T-helper 2 cell treated with Interferon-gamma antibody and Interleukin-4, amounts not matched to agents 100 ng/mL and 5 ng/mL, for 36 hours (primary cell): ENCODE measurements around the gene SGIP1. TPM values are rescaled to one million over a fixed set of nuclear protein-coding genes. Genes with fewer than 3 reads are reported as not detected.
"Not testable (repeated sequence)": the region's sequence is repeated elsewhere in the genome, so short reads cannot be mapped to it uniquely, and the experiment has no call there.

Experiments
- intact Hi-C: fragments of 100-400 bp; cut with micrococcal nuclease; formaldehyde crosslinking; loops from one replicate; pipeline ENCODE4 v1.15.1; 2023
- total RNA-seq: library from RNA; stranded (reverse); gene quantifications from 2 replicates; pipeline ENCODE4 v1.2.3, GENCODE V29; 2022

SGIP1 gene
- total RNA-seq, 1 donor from 2014 or later: not detected

DNA sequence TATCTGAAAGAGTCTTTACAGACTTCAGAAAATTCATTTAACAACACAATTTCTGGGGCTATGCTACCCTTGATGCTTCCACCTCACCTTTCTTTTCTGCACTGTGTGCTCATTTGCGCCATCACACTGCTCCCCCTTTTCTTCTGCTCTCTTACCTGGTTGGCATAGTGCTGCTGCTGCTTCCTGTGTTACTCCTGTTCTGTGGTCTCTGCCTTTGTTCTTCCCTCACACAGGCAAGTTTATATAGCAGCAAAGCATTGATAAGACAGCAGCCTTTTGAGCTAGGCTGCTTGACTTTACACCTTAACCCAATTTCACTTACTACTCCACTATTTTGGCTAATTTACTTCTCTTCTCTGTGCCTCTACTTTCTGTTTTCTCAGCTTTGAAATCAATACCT, 18.3 kb downstream of the SGIP1 start:
- intact Hi-C loops: no loop called here

DNA sequence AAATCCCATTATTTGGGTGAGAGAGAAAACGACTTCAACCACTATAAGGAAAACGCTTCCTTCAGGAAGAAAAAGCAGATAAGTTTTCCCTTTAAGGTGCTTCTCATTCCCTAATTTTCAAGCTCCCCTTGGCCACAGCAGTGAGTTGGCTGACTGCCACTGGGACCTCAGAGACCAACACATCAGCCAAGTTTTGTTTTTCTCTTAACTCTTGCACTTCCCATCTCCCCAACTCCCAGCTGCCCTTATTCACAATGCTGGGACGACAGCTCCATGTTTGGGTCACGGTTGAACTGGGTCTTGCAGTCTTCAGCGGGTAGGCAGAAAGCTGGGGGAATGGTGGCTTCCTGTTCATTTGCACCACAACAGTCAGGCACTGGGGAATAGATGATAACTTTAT, 18.9 kb downstream of the SGIP1 start:
- intact Hi-C loops: no loop called here

DNA sequence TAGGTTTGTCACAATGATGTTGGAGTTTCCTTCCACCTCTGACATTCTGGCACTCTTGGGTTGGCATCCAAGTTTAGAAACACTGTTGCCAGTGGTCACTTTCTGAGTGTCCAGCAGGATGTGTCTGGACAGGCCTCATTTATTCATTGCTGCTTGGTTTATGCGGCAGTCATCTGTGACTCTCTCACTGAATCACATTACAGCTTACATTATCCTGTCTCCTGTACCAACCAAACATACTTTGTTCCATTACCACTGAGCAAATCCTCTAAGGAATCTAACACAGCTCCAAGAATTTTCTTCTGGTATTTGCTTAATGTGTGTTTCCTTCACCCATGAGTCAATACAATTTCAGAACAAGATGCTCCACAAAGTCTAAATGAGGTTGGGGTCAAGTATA, 19.9 kb downstream of the SGIP1 start:
- intact Hi-C loops: no loop called here

DNA sequence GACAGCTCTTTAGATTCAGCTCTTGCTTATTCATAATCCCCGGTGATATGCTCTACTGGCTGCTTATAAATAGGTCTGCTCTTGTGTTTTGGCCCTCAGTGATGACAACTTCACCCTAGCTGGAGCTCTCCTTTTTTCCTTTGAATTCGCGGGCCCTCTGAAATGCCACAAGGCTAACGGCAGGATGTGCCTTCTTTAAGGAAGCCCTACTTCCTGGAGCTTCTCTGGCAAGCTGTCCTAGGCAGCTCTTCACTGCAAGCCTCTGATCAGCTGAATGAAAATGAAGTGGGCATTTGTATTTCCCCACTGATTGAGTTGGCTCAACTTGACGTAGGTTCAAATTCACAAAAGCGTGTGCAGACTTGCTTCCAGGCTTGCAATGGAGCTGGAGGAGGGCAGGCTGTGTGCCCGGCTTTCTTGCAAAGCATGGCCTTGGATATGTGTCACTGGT, 22.2 kb downstream of the SGIP1 start:
- intact Hi-C loops: no loop called here

DNA sequence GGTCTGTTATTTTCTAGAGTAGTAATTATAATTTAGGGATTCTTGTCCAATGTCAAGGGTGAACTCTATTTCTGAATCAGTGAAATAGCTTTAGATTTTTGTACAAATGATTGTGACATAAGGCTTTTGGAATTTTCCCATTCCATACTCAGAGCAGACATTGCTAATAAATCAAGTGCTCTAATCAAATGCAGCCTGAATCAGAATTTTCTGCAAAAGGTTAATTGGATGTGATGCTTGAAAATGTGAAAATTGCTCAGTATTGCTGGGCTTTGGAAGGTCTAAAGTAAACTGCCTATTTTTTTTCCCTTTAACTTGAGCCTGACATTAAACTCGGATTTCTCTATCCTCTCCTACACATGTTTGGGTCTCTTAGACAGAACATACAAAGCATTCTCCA, 23.2 kb downstream of the SGIP1 start:
- intact Hi-C loops: no loop called here

DNA sequence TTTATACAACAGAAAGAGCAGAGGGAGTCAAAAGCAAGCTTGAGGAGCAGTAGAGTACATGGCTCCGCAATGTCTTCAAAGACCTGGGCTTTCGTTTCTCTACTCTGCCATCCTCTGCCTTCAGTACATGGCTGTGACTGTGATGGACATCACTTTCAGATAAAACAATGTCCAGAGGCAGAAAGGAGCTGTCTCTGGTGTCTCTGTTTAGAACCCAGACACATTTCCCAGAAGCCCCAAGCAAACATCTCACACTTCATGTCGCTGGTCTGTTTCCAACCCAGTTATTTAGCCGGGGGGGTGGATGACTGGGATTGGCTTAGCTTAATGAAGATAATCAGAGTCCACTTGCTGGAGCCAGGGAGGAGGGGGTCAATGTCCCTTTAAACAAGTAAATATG, 25.6 kb downstream of the SGIP1 start:
- intact Hi-C loops: no loop called here

DNA sequence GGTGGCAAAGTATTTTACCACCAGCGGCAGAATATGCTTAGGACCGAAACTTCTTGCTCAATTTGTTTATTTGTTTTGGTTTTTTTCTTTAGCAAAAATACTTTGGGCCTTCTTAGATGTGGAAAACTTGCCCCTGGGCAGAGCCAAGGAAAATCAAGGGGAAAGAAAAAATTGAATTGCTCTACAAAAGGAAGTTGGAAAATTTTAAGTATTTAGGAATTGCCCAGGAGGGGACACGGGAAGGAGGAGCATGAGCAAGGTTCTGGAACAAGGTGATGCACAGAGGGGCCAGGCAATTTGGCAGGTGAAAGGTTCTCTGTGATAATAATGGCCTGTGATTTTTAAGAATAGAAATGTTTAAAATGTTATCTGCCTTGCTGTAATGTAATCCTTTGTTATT, 28.6 kb downstream of the SGIP1 start:
- intact Hi-C loops: no loop called here

DNA sequence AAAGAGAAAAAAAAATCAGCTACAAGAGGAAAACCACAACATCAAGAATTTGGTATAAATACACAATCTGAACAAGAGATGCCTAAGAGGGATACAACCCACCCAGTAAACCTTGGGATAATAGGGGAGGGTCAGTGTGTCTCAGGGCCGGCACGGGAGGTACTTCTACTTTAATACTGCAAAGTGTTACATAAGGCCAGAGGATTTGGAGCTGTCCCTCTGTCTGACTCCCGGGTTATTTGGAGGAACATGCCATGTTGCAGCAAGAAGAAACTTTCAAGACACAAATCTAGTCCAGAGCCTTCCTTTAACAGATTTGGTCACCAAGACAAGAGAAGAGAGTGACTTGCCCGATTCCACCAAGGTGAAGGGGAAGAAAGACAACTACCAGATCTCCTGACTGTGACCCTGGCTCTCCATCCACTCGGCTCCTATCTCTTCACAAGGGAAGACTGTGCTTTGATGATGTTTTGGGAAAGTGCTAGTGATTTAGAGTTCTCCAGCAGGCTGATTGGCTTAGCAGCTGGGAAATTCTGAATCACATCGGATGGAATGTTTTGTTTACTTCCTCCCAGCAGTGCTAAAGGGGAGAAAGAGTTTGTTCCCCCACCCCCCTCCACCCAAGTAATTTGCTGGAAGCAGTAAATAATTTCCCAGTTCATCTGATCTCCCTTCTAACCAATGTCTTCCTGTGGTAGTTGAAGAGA, 29.3 kb downstream of the SGIP1 start:
- intact Hi-C loops: no loop called here

DNA sequence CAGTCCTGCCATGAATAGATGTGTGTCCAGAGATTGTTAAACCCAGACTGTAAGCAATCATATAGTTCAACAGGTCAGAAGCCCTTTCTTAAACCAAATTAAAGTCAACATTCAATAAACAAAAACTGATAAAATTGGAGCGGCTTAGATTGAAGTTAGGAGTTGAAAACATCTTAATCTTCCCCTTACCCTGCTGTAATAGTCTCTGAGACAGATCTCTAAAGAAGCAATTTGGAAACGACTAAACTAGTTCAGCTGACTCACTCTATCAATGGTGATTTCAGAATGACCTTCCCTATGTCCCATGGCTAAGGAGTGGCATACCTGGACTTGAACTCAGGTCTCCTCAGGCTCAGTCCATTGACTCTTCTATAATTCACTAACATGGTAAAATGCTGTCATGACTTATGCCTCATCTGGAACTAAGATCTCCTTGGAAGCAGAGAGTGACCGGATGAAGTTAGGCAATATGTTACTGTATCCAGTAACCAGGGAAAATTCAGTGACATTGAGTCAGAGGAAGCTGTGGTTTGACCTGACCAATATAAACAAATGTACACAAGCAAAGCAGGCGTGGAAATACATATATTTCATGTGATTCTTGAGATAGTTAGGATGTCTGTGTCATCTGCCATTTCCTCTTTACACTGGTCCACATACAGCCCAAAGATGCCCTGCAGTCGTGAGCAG, 30.1 kb downstream of the SGIP1 start:
- intact Hi-C loops: no loop called here

DNA sequence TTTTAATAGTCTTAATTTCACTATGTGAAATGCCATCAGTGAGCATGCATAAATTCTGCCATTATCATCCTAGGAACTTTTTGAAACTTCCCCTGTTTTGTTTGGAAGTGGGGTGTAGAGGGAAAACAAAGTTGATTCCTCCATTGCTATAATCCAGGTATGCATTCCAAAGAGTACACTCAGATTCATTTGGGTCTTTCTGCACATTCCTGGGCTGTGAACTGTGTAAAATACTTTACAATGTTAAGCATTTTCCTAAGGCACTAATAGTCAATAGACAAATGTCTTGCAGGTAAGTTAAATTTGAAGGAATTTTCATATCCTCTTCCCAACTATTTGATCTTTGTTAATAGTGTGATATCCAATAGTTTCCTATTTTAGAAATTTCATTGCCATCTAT, 36.2 kb downstream of the SGIP1 start:
- intact Hi-C loops: no loop called here

DNA sequence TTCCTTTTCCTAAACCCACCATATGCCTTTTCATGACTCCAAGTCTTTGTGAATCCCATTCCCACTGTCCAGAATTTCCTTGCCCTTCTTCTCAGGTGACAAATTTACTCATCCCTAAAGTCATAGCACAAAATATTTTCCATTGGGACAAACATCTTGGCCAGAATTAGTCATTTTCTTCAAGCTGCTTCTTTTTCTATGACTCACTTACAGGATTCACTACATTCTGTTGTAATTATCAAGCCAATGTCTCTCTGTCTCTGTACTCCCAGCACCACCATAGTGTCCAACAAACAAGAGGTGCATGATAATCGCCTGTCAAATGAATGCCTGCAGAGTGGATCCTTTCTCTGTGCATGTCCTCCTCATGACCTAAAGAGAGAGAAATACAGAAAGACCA, 37.8 kb downstream of the SGIP1 start:
- intact Hi-C loops: no loop called here

DNA sequence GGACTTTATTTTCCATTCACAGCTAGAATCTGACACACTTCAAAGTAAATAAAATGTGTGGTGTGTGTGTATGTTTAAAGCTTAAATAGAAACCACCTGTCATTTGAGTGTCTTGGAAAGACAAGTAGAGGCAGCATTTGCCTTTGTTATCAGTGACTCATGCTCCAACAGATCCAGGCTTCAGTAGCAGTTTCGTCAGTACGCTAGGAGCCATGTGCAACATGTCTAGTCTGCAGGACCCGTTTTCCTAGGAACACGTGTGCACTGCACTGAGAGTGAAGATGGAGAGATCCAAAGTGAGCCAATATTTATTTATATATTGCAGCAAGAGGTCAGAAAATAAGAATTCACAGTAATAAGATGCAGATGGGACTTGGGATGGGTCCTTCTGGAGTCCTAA, 41.8 kb downstream of the SGIP1 start:
- intact Hi-C loops: no loop called here

DNA sequence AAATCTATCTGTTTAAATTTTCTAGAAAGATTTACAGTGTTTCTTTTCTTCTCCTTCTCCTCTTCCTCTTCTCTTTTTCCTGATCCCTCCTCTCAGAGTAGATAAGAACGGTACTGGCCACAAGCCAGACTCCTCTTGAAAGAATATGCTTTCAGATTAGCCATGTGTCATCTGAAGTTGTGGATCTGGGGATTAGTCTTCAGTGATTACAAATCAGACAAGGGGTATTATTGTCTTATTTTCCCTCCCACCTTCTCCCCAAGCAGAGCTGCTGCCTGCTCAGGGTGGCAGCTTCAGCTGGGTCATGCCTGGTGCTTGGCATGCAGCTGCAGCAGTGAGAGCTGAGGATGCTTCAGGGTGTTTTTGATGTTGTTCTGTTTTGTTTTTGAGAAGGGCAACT, 42.7 kb downstream of the SGIP1 start:
- intact Hi-C loops: no loop called here

DNA sequence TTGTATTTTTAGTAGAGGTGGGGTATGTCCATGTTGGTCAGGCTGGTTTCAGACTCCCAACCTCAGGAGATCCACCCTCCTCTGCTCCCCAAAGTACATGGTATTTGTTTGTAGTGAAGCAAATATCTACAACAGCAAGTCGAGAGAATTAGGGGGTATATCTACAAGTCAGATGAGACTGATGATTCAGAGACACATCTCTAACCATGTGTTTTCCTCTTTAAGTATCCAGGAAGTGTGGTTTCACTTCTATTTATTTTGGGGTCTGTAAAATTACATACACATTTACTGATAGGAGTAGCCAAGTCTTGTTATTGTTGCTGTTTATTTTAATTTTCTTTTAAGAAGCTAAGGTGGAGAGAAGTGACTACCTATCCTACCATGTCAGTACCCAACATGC, 44.9 kb downstream of the SGIP1 start:
- intact Hi-C loops: no loop called here

DNA sequence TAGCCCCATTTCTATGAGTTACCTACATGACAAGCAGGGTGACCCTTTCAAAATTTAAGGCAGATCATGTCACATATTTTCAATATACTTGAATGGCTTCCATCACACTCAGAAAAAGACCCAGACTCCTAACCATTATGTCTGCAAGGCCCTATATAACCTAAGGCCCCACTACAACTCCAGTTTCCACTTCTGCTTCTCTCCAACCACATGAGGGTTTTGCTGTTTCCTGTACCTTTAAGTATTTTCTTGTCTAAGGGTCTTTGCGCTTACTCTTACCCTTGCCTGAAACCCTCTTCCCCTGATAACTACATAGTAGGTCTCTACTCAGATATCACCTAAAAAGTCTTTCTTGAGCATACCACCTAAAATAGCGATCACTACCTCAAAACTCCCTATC, 46.1 kb downstream of the SGIP1 start:
- intact Hi-C loops: no loop called here

DNA sequence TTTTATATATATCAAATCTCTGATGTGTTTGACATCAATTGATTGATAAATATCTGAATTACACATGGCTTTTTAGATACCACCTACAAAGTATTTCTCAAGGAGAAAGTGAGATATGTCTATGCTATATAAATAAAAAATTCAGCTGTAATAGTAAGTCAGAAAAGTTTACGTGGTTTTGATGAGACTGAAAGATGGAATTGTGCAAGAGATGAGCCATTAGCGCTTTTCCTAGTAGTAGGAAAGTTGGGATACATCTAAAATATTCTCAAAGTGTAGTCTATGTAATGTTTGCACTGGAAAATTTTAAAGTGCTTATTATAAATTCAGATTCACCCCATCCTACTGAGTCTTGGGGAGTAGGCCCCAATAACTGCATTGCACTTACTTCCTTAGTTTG, 49.1 kb downstream of the SGIP1 start:
- intact Hi-C loops: no loop called here

DNA sequence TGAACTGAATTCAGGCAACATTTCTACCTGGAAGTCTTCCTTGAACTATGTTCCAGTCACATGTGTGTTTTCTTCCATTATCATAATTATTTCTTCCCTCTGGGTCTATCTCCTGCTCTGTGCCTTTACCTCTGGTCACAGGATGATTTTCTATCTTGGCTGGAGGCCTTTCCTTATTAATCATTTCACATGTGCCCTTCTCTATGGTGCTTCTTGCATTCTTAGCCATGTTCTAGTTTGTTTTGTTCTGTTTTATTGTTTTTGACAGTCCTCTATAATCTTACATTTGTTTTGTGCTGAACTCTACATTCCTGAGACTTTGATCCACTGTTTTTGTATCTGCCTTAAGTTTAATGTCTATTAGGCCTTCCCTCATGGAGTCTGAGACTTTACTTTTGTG, 51.0 kb downstream of the SGIP1 start:
- intact Hi-C loops: no loop called here

DNA sequence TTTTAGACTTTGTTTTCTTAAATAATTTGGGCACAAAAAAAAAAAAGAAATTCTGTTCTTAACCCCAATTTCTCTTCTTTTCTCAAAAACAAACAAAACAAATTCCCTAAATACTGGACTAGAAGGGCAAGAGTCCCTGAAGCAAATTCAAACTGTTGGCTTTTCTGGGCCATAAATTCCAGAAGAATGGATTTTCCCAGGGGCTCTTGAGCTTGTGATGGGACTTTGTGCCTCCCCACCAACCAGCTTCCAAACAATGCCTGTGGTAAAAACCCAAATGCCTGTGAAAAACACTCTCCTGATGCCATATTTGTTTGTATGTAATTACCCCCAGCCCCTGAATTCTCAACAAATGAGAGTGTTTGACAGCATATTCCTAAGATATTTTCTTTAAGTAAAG, 55.4 kb downstream of the SGIP1 start:
- intact Hi-C loops: no loop called here

DNA sequence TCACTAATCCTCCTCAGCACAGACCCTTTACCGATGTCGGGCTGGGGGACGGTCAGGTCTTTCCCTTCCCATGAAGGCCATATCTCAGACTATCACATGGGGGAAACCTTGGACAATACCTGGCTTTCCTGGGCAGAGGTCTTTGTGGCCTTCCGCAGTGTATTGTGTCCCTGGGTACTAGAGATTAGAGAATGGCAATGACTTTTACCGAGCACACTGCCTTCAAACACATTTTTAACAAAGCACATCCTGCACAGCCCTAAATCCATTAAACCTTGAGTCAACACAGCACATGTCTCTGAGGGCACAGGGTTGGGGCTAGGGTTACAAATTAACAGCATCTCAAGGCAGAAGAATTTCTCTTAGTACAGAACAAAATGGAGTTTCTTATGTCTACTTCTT, 58.2 kb downstream of the SGIP1 start:
- intact Hi-C loops: not testable (repeated sequence)

DNA sequence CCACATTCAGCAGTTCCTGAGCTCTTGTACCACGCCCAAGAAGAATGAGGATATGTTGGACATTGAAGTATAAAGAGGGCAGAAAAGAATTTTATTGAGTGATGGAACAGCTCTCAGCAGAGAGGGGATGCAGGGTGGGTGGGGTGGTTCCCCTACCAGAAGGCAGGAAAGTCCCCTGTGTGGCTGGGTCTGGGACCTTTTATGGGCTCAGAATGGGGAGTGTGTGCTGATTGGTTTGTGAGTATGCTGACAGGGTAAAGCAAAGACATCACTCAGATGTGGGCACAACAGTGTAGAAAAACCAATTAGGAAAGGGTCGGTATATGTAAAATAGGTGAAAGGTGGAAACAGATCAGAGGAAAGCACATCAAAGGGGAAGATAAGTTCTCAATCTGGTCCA, 62.2 kb downstream of the SGIP1 start:
- intact Hi-C loops: no loop called here

DNA sequence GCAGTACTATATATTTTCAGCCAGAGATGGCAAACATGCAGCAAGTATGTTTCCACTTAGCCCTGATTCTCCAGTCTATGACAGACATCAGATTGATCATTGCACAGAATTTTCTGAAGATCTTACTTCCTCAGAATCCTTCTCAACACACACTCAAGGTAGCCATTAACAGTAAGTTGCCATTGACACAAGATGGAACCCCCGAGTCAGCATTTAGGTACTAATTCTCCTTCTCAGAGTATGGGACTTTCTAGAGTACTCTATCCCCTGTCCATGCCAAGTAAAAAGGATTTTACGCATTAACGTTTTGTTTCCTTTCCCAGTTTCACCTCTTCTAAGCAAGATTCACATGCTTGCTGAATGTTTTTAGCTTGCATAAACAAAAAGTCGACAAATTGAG, 63.5 kb downstream of the SGIP1 start:
- intact Hi-C loops: no loop called here

DNA sequence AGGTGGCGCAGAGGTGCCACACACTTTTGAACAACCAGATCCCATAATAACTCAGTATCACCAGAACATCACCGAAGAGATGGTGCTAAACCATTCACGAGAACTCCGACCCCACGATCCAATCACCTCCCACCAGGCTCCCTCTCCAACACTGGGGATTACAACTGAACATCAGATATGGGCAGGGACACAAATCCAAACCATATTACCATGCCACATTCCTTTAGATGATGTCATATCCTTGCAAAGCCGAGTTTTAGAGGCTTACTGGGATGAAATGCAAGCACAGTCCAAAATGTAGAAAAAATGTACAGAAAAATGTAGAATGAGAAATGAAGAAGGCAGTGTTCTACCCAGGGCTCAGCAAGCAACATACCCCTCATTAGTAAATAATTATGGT, 64.7 kb downstream of the SGIP1 start:
- intact Hi-C loops: no loop called here

DNA sequence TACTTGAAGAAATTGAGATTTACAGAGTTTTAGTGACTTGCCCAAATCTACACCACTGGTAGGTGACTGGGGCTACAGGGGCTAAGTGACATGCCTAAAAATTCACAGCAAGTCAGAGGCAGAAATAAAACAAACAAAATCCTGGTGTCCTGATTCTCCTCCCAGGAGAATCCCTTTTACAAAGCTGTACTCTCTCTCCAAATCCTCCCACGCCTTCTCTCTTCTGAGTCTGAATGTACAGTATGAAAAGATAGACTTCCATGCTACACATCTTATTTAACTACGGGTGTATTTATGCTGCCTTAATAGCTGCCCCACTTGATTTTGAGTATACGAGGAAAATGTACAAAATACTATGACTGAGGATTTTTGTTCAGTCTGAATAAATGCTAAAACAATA, 65.4 kb downstream of the SGIP1 start:
- intact Hi-C loops: no loop called here
